ENCODE data around the gene BUD31.

DNA sequence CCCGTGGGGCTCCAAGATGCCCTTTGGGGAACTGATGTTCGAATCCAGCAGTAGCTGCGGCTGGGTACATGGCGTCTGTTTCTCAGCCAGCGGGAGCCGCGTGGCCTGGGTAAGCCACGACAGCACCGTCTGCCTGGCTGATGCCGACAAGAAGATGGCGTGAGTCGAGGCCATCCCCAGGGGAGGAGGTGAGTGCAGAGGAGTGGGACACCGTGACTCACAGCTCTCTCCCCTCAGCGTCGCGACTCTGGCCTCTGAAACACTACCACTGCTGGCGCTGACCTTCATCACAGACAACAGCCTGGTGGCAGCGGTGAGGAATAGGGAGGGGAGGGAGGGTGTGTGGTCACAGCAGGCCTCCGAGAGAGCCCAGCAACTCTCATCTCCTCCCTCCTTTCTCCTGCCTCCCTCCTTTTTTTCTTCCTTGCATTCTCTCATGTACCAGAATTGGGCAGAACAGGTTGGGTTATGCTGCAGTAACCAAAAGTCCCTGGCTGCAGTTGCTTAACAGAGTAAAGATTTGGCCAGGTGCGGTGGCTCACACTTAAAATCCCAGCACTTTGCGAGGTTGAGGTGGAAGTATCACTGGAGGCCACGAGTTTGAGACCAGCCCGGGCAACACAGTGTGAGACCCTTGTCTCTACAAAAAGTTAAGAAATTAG is 17.7 kb upstream of the BUD31 start:
- TF ChIP-seq GATA2 (IDR thresholded peaks at IDR 0.05; ENCODE audit: low read depth, low read length): no peak
- no peak for TF ChIP-seq GATA3 (IDR thresholded peaks at IDR 0.05; ENCODE audit: low read depth, low read length)

All from SH-SY5Y (cell line).